A673 (cell line): ENCODE data around the gene CCDC158. TPM values are rescaled to one million over a fixed set of nuclear protein-coding genes. Genes with fewer than 3 reads are reported as not detected.
A peak's percentile ranks its signal among the peaks of the same experiment; 100 is the strongest.

Experiments used
- Bru-seq: library from RNA; stranded (reverse); fragments of 400-500 nt; gene quantifications from one replicate; lab custom pipeline; 2021; lab: Mats Ljungman, UMichigan
- BruChase-seq, 2 experiments: library from RNA; stranded (reverse); fragments of 400-500 nt; gene quantifications; one replicate each; lab custom pipeline; 2021; lab: Mats Ljungman, UMichigan
- BruUV-seq: library from RNA; stranded (reverse); fragments of 400-500 nt; replicated peaks from 2 replicates; lab custom pipeline; 2021; lab: Mats Ljungman, UMichigan
- CTCF ChIA-PET: fragments of 300-600 bp; sonication (Branson Sonifier 250); formaldehyde crosslinking; loops from one replicate; lab custom pipeline; 2022; ENCODE audit warnings: antibody characterized with exemption; lab: Charles Lee
- POLR2A ChIA-PET: fragments of 300-600 bp; sonication (Branson Sonifier 250); formaldehyde crosslinking; loops from one replicate; lab custom pipeline; 2022; ENCODE audit warnings: antibody characterized with exemption; ENCODE audit not compliant: low non-redundant PET; lab: Charles Lee
- DNase-seq: peaks from one replicate; pipeline ENCODE4 v3.0.0-alpha.2; 2015; ENCODE audit warnings: low spot score
- H3K27ac ChIP-seq: fragments of 200-600 bp; sonication (generic); 2 replicates; pipeline ENCODE4 v1.5.1; 2016; ENCODE audit warnings: mixed run types, low read depth, mild to moderate bottlenecking, mixed read lengths, antibody characterized with exemption, low read length; ENCODE audit not compliant: poor library complexity, severe bottlenecking
- H3K27me3 ChIP-seq: fragments of 200-600 bp; sonication (generic); replicated peaks from 2 replicates; pipeline ENCODE4 v1.6.1; 2017; ENCODE audit warnings: mixed run types, low read depth, mild to moderate bottlenecking, mixed read lengths, antibody characterized with exemption, low read length; ENCODE audit not compliant: insufficient read depth, poor library complexity
- H3K36me3 ChIP-seq: fragments of 200-600 bp; sonication (generic); 2 replicates; pipeline ENCODE4 v1.6.1; 2016; ENCODE audit warnings: mixed run types, mild to moderate bottlenecking, mixed read lengths, antibody characterized with exemption, low read length; ENCODE audit not compliant: insufficient read depth, poor library complexity, severe bottlenecking
- H3K4me1 ChIP-seq: fragments of 200-600 bp; sonication (generic); 2 replicates; pipeline ENCODE4 v1.6.1; 2017; ENCODE audit warnings: mixed run types, mild to moderate bottlenecking, mixed read lengths, antibody characterized with exemption, low read length; ENCODE audit not compliant: insufficient read depth, poor library complexity, severe bottlenecking
- H3K4me3 ChIP-seq: fragments of 200-600 bp; sonication (generic); 2 replicates; pipeline ENCODE4 v1.5.1; 2016; ENCODE audit warnings: low read depth, mixed run types, mild to moderate bottlenecking, mixed read lengths, low read length; ENCODE audit not compliant: poor library complexity, severe bottlenecking
- H3K9me3 ChIP-seq: fragments of 200-600 bp; sonication (generic); 2 replicates; pipeline ENCODE4 v1.6.1; 2016; ENCODE audit warnings: mixed run types, low read depth, mild to moderate bottlenecking, mixed read lengths, antibody characterized with exemption, low read length; ENCODE audit not compliant: poor library complexity, severe bottlenecking
- CTCF ChIP-seq: fragments of 300-800, 200-600 bp; sonication (generic); conservative IDR thresholded peaks from 2 replicates; pipeline ENCODE4 v1.5.1; 2017; ENCODE audit warnings: low read depth, mild to moderate bottlenecking, antibody characterized with exemption, low read length, moderate library complexity, mixed read lengths
- EZH2 ChIP-seq: fragments of 200-600 bp; sonication (generic); IDR thresholded peaks from 2 replicates; pipeline ENCODE4 v1.6.1; 2017; ENCODE audit warnings: borderline replicate concordance, low read depth, mild to moderate bottlenecking, mixed read lengths, antibody characterized with exemption, low read length; ENCODE audit not compliant: poor library complexity, severe bottlenecking
- intact Hi-C: fragments of 100-400 bp; cut with micrococcal nuclease; formaldehyde crosslinking; loops from one replicate; pipeline ENCODE4 v1.10.0; 2022; ENCODE audit not compliant: unreplicated experiment
- long read RNA-seq: library from polyadenylated mRNA; stranded (forward); transcript quantifications from one replicate; pipeline ENCODE4 v2.0.0, GENCODE V29; 2022
- total RNA-seq: library from RNA; stranded (reverse); gene quantifications from 2 replicates; pipeline ENCODE4 v1.2.3, GENCODE V29; 2021

The CCDC158 gene
- not detected in 2 replicates for total RNA-seq
- percentile 1 among the genes with signal in this experiment for Bru-seq, nascent RNA
- BruChase-seq, experiment 1, labeled RNA remaining after a 2-hour chase: percentile 1 among the genes with signal in this experiment
- percentile 2 among the genes with signal in this experiment for BruChase-seq, experiment 2, labeled RNA remaining after a 6-hour chase
- long read RNA-seq: 0 reads

- no TSS peak for BruUV-seq
Measured at GRCh38 chr4:76420762-76421581, at the start of gene CCDC158. Gene CCDC158, minus strand, starts transcription at chr4:76421141. Its CDS starts 17,934 bp downstream, at chr4:76403207.

GRCh38 chr4:76470532-76470931 lies 49.6 kb upstream of the CCDC158 start:
- CTCF ChIA-PET: no interaction called here

More at GRCh38 chr4:76420762-76421581, at the start of gene CCDC158:
- no peak for TF ChIP-seq CTCF
- TF ChIP-seq EZH2: no peak
- no peaks in the 10 kb centered on the region for H3K27me3 ChIP-seq
- H3K9me3 ChIP-seq: no peaks in the 10 kb centered on the region
- no peaks in the 10 kb centered on the region for H3K4me1 ChIP-seq
- intact Hi-C loops: no loop called here
- no peak within 1 kb of the TSS for H3K27ac ChIP-seq
- H3K36me3 ChIP-seq: no peaks in the 10 kb centered on the region
- H3K4me3 ChIP-seq: no peak within 1 kb of the TSS
- ChIA-PET POLR2A (no interaction called here), CTCF (no interaction called here)
- no peak for DNase-seq

GRCh38 chr4:76470064-76470463 lies 49.1 kb upstream of the CCDC158 start:
- Histone ChIP-seq H3K27me3 (no peaks in the 10 kb centered on the region), H3K9me3 (no peaks in the 10 kb centered on the region), H3K36me3 (no peaks in the 10 kb centered on the region), H3K4me1 (no peaks in the 10 kb centered on the region), H3K27ac (no peak overlapping the region), H3K4me3 (no peak overlapping the region)
- DNase-seq: no peak
- ChIA-PET CTCF (no interaction called here), POLR2A (no interaction called here)
- no peak for TF ChIP-seq EZH2
- TF ChIP-seq CTCF: no peak
- no TSS peak for BruUV-seq
- intact Hi-C loops: no loop called here

More at GRCh38 chr4:76470532-76470931, 49.6 kb upstream of the CCDC158 start:
- BruUV-seq: no TSS peak
- Histone ChIP-seq H3K4me1 (no peaks in the 10 kb centered on the region), H3K9me3 (no peaks in the 10 kb centered on the region), H3K4me3 (no peak overlapping the region), H3K36me3 (no peaks in the 10 kb centered on the region), H3K27ac (no peak overlapping the region), H3K27me3 (no peaks in the 10 kb centered on the region)
- intact Hi-C loops: no loop called here
- POLR2A ChIA-PET: no interaction called here
- no peak for TF ChIP-seq CTCF
- TF ChIP-seq EZH2: no peak
- DNase-seq: no peak
